Panc1 (cell line): ENCODE data around the gene FBXW8.

Source experiments
- POLR2AphosphoS5 ChIP-seq: IDR thresholded peaks from 2 replicates; pipeline ENCODE4 v1.6.1; 2012; ENCODE audit warnings: mild to moderate bottlenecking, low read depth, low read length, moderate library complexity
- TF ChIP-seq, protein P1 (sequence below): fragments of 450-650 bp; IDR thresholded peaks from 2 replicates; pipeline ENCODE4 v1.5.1; 2017; ENCODE audit warnings: mild to moderate bottlenecking

DNA sequence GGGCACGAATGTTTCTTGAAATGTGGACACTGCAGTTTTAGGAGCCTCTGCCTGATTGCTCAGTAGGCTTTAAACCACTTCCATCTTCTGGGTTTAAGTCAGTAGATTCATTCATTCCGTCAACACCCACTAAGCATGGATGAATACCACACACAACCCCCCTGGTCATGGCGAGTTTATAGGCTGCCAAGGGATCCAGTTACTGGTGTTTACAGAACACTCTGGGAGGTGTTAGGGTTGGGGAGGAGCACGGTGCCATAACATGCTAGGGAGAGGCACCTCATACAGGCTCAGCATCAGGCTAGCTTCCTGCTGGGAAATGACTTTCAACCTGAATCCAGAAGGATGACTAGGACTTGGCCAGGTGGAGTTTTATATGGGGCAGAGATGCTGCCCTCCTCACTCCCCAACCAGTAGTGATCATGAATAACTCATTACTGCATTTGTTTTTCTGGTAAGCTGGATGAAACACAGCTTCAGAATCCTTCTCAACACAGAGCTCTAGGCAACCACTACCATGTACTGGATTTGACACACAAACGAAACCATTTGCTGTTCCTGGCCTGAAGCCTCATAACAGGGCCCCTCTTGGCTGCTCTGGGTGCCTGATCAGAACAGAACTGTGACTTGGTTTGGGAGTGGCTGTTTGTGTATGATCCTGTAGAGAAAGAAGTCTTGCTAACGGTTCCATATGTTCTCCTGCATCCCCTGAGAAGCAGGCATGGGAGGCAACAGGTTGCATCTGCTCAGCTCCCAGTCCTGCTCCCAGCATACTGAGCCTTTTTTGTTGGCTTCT is 47.9 kb downstream of the FBXW8 start:
- TF ChIP-seq, protein P1, sequence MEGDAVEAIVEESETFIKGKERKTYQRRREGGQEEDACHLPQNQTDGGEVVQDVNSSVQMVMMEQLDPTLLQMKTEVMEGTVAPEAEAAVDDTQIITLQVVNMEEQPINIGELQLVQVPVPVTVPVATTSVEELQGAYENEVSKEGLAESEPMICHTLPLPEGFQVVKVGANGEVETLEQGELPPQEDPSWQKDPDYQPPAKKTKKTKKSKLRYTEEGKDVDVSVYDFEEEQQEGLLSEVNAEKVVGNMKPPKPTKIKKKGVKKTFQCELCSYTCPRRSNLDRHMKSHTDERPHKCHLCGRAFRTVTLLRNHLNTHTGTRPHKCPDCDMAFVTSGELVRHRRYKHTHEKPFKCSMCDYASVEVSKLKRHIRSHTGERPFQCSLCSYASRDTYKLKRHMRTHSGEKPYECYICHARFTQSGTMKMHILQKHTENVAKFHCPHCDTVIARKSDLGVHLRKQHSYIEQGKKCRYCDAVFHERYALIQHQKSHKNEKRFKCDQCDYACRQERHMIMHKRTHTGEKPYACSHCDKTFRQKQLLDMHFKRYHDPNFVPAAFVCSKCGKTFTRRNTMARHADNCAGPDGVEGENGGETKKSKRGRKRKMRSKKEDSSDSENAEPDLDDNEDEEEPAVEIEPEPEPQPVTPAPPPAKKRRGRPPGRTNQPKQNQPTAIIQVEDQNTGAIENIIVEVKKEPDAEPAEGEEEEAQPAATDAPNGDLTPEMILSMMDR, result no peak
- TF ChIP-seq POLR2AphosphoS5, result no peak
